ENCODE measurements around the gene SCARB2. TPM values are rescaled to one million over a fixed set of nuclear protein-coding genes. Genes with fewer than 3 reads are reported as not detected.

The SCARB2 gene
- total and polyA plus RNA-seq, 11 donors: 84.9 to 208 (median 97.5) TPM

GRCh38 chr4:76235407-76235806 lies 21.8 kb upstream of the SCARB2 start:
- intact Hi-C loops (cut with DNase I): no loop called here
- DNase-seq (no peak), ATAC-seq (no peak)
- Histone ChIP-seq H3K27ac (no peak overlapping the region), H3K4me1 (peaks cover 0 to 3% (median 0%) of the 10 kb centered on the region in 12 donors), H3K27me3 (no peaks in the 10 kb centered on the region), H3K36me3 (no peaks in the 10 kb centered on the region), H3K4me3 (no peak overlapping the region), H3K9me3 (peaks cover 0 to 11% (median 6%) of the 10 kb centered on the region in 12 donors)
- 87 to 96% (median 95%) methylated on average over 2 of the region's 2 CpGs for WGBS, 4 donors
- TF ChIP-seq CTCF (IDR thresholded peaks at IDR 0.05): no peak
- TF ChIP-seq POLR2A (IDR thresholded peaks at IDR 0.05): no peak

- Histone ChIP-seq H3K27ac (no peak overlapping the region), H3K4me3 (peak overlapping the region in 1 of 12 donors; percentile 40), H3K36me3 (no peaks in the 10 kb centered on the region), H3K4me1 (peaks cover 0 to 3% (median 0%) of the 10 kb centered on the region in 12 donors), H3K27me3 (no peaks in the 10 kb centered on the region), H3K9me3 (peaks cover 0 to 3% (median 0%) of the 10 kb centered on the region in 12 donors)
- DNase-seq (no peak), ATAC-seq (no peak)
- TF ChIP-seq CTCF (IDR thresholded peaks at IDR 0.05): no peak
- TF ChIP-seq POLR2A (IDR thresholded peaks at IDR 0.05): no peak
- intact Hi-C loops (cut with DNase I): no loop called here
- 93 to 96% (median 95%) methylated on average over 5 of the region's 5 CpGs for WGBS, 4 donors
Measured at GRCh38 chr4:76234679-76235044, 21.0 kb upstream of the SCARB2 start.

- WGBS, 4 donors: 78 to 86% (median 82%) methylated on average over 14 of the region's 14 CpGs
- intact Hi-C loops (cut with DNase I): no loop called here
- H3K27me3 ChIP-seq: no peaks in the 10 kb centered on the region
- ATAC-seq: peak in 1 of 4 donors; percentile 69
- H3K27ac ChIP-seq: no peak overlapping the region
- peak overlapping the region in 2 of 12 donors; percentile 12 to 40 for H3K4me3 ChIP-seq
- peak in 1 of 5 donors; percentile 35 for DNase-seq
- TF ChIP-seq POLR2A (IDR thresholded peaks at IDR 0.05) (no peak), CTCF (IDR thresholded peaks at IDR 0.05) (no peak)
- H3K4me1 ChIP-seq: peaks cover 0 to 3% (median 0%) of the 10 kb centered on the region in 12 donors
- peaks cover 0 to 4% (median 0%) of the 10 kb centered on the region in 12 donors for H3K9me3 ChIP-seq
- H3K36me3 ChIP-seq: no peaks in the 10 kb centered on the region
Measured at GRCh38 chr4:76233967-76234678, 20.5 kb upstream of the SCARB2 start.

GRCh38 chr4:76233529-76233928 lies 19.9 kb upstream of the SCARB2 start:
- Histone ChIP-seq H3K4me1 (no peaks in the 10 kb centered on the region), H3K4me3 (peak overlapping the region in 1 of 12 donors; percentile 40), H3K27ac (no peak overlapping the region), H3K27me3 (no peaks in the 10 kb centered on the region), H3K9me3 (peaks cover 0 to 10% (median under 1%) of the 10 kb centered on the region in 12 donors), H3K36me3 (no peaks in the 10 kb centered on the region)
- WGBS, 4 donors: 58 to 62% (median 59%) methylated on average over 2 of the region's 2 CpGs
- intact Hi-C loops (cut with DNase I): no loop called here
- DNase-seq (no peak), ATAC-seq (no peak)
- TF ChIP-seq CTCF (IDR thresholded peaks at IDR 0.05) (no peak), POLR2A (IDR thresholded peaks at IDR 0.05) (no peak)

All from heart left ventricle (tissue), 16 donors.